ENCODE data around the gene PFKP.

- TF ChIP-seq CTCF (IDR thresholded peaks at IDR 0.05): no peak
- TF ChIP-seq EZH2 (IDR thresholded peaks at IDR 0.05): no peak
- no peak for TF ChIP-seq EZH2phosphoT487 (IDR thresholded peaks at IDR 0.05)
Measured at GRCh38 chr10:3040069-3040468, 27.3 kb upstream of the PFKP start.

Data from neural progenitor cell (in vitro differentiated cells).